B cell (primary cell): ENCODE data around the gene COG7. TPM values are rescaled to one million over a fixed set of nuclear protein-coding genes. Genes with fewer than 3 reads are reported as not detected.
"Not testable (repeated sequence)": the region's sequence is repeated elsewhere in the genome, so short reads cannot be mapped to it uniquely, and the experiment has no call there.

Source experiments
- ATAC-seq: fragments of 200-7000 bp; cut with Tn5 transposase; one replicate; pipeline ENCODE4 v1.10.0; 2021; ENCODE audit warnings: low read depth, mild to moderate bottlenecking, moderate number of reproducible peaks, moderate library complexity
- CTCF ChIA-PET: fragments of 350-600 bp; sonication (Branson Sonifier 250); formaldehyde crosslinking; loops from one replicate; lab custom pipeline; 2021; ENCODE audit warnings: antibody characterized with exemption, inconsistent platforms; lab: Charles Lee
- POLR2A ChIA-PET: fragments of 350-600 bp; sonication (Branson Sonifier 250); formaldehyde crosslinking; loops from one replicate; lab custom pipeline; 2021; ENCODE audit warnings: antibody characterized with exemption; lab: Charles Lee
- DNase-seq: peaks from one replicate; pipeline ENCODE4 v3.0.0; 2013
- H2AFZ ChIP-seq: 2 replicates; pipeline ENCODE4 v1.6.1; 2012; ENCODE audit warnings: mild to moderate bottlenecking, low read depth, low read length; ENCODE audit not compliant: insufficient read depth, poor library complexity, severe bottlenecking
- H3K27ac ChIP-seq, 2 donors: 1 replicate in 1 of 2; 2 replicates in 1 of 2; pipeline ENCODE4 v1.5.1; 2012 to 2013; ENCODE audit warnings: low read length in 2 of 2, mild to moderate bottlenecking in 2 of 2, moderate library complexity in 1 of 2
- H3K27me3 ChIP-seq, 4 experiments: fragments of 200-600 bp in 1 of 4; sonication (generic) in 1 of 4; replicated peaks in 1 of 4; 1 replicate in 2 of 4; 2 replicates in 2 of 4; pipeline versions ENCODE4 v1.6.1 to v1.7.0; 2013 to 2016; ENCODE audit warnings: low read length in 3 of 4, mild to moderate bottlenecking in 2 of 4, mixed read lengths in 1 of 4, moderate library complexity in 1 of 4; ENCODE audit not compliant: insufficient read depth in 4 of 4, control insufficient read depth in 3 of 4; ENCODE audit errors: control extremely low read depth in 1 of 4
- H3K36me3 ChIP-seq, 2 experiments: replicated peaks in 1 of 2; 1 replicate in 1 of 2; 2 replicates in 1 of 2; pipeline versions ENCODE4 v1.6.1 to v1.7.1; 2013; ENCODE audit warnings: low read length in 1 of 2; ENCODE audit not compliant: insufficient read depth in 2 of 2, control insufficient read depth in 1 of 2; ENCODE audit errors: control extremely low read depth in 1 of 2, extremely low read depth in 1 of 2
- H3K4me1 ChIP-seq, 2 donors: fragments of 200-600 bp in 1 of 2; sonication (generic) in 1 of 2; 1 replicate in 1 of 2; 2 replicates in 1 of 2; pipeline versions ENCODE4 v1.5.1 to v1.6.1; 2013 to 2017; ENCODE audit warnings: low read length in 2 of 2; ENCODE audit not compliant: control insufficient read depth in 2 of 2, insufficient read depth in 2 of 2
- H3K4me2 ChIP-seq: replicated peaks from 2 replicates; pipeline ENCODE3; 2012; ENCODE audit warnings: mild to moderate bottlenecking, low read depth, low read length; ENCODE audit not compliant: poor library complexity, severe bottlenecking
- H3K4me3 ChIP-seq, 5 experiments: fragments of 200-600 bp in 1 of 5; sonication (generic) in 1 of 5; 1 replicate in 3 of 5; 2 replicates in 2 of 5; pipeline versions ENCODE4 v1.5.1 to v1.7.0; 2011 to 2016; ENCODE audit warnings: low read length in 4 of 5, mild to moderate bottlenecking in 4 of 5, low read depth in 2 of 5, control low read depth in 1 of 5, moderate library complexity in 1 of 5; ENCODE audit not compliant: insufficient read depth in 1 of 5; ENCODE audit errors: control extremely low read depth in 1 of 5, extremely low read depth in 1 of 5
- H3K79me2 ChIP-seq: fragments of 200-600 bp; sonication (generic); one replicate; pipeline ENCODE4 v1.6.0; 2016; ENCODE audit warnings: low read length; ENCODE audit not compliant: control insufficient read depth, insufficient read depth
- H3K9ac ChIP-seq: fragments of 200-600 bp; sonication (generic); 2 replicates; pipeline ENCODE4 v1.6.1; 2017; ENCODE audit warnings: mild to moderate bottlenecking, low read length, moderate library complexity
- H3K9me3 ChIP-seq, 3 donors: one replicate each; pipeline versions ENCODE4 v1.6.1 to v1.7.1; 2013; ENCODE audit warnings: low read length in 2 of 3; ENCODE audit not compliant: control insufficient read depth in 2 of 3, insufficient read depth in 1 of 3; ENCODE audit errors: control extremely low read depth in 1 of 3
- H4K20me1 ChIP-seq: 2 replicates; pipeline ENCODE4 v1.6.0; 2012; ENCODE audit warnings: mild to moderate bottlenecking, low read length; ENCODE audit not compliant: insufficient read depth, control insufficient read depth, poor library complexity, severe bottlenecking
- H3K27ac Mint-ChIP-seq: one replicate; pipeline ENCODE4 v1.8.0; 2021; ENCODE audit warnings: mixed read lengths
- H3K27me3 Mint-ChIP-seq: one replicate; pipeline ENCODE4 v1.8.0; 2021; ENCODE audit warnings: mixed read lengths
- H3K4me1 Mint-ChIP-seq: one replicate; pipeline ENCODE4 v1.8.0; 2021; ENCODE audit warnings: mixed read lengths
- H3K4me3 Mint-ChIP-seq: one replicate; pipeline ENCODE4 v1.8.0; 2021; ENCODE audit warnings: mixed read lengths
- H3K9me3 Mint-ChIP-seq: one replicate; pipeline ENCODE4 v1.8.0; 2022; ENCODE audit warnings: mixed read lengths; ENCODE audit not compliant: insufficient read depth
- CTCF ChIP-seq: fragments of 200-600 bp; IDR thresholded peaks from one replicate; pipeline ENCODE4 v1.8.0; 2022; ENCODE audit warnings: antibody characterized with exemption, mild to moderate bottlenecking
- EZH2 ChIP-seq: IDR thresholded peaks from 2 replicates; pipeline ENCODE4 v1.6.1; 2012; ENCODE audit warnings: borderline replicate concordance, low read depth, mild to moderate bottlenecking, moderate library complexity, low read length; ENCODE audit not compliant: insufficient read depth, poor library complexity, severe bottlenecking
- WGBS: methylation state at CpG from one replicate; pipeline ENCODE4 v1.1.5; 2013; ENCODE audit warnings: missing lambda C conversion rate; ENCODE audit not compliant: insufficient coverage; 5-methylcytosine and 5-hydroxymethylcytosine counted together
- intact Hi-C: fragments of 100-400 bp; cut with micrococcal nuclease; formaldehyde crosslinking; loops from one replicate; pipeline ENCODE4 v1.10.0; 2022
- polyA plus RNA-seq: library from polyadenylated mRNA; depleted of rRNA; stranded (reverse); fragments of >200 nt; gene quantifications from 2 replicates; pipeline ENCODE4 v1.2.3, GENCODE V29; 2012
- total RNA-seq, 2 donors: library from RNA; stranded (reverse); fragments of 120-200 nt in 1 of 2; gene quantifications; 1 replicate in 1 of 2; 2 replicates in 1 of 2; pipeline versions ENCODE4 v1.2.3 to v1.2.4, GENCODE V29; 2013 to 2022

COG7 gene
- total and polyA plus RNA-seq, 2 donors (not counting 1 experiment from before 2014, with no cell fraction given) = 21.3 to 37.8 TPM

DNA sequence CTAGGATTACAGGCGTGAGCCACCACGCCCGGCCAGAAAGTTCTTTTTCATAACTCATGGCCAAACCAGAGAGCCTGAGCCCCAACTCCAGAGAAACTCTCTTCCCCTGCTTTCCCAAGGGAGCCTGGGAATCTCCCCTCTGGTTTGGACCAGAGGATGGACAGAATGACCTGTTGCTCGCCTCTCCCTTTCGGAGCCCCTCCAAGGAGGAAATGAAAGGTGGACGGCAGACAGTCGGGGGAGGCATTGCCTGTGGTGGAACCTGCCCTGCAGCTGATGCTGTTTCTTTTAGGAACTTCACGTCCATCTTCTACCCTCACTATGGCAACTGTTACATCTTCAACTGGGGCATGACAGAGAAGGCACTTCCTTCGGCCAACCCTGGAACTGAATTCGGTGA is 85.4 kb downstream of the COG7 start:
- H3K36me3 ChIP-seq = no peaks in the 10 kb centered on the region
- Mint-ChIP-seq H3K9me3 (no peaks in the 10 kb centered on the region), H3K27me3 (peaks cover 7% of the 10 kb centered on the region), H3K27ac (no peak overlapping the region), H3K4me3 (no peak overlapping the region), H3K4me1 (no peaks in the 10 kb centered on the region)
- intact Hi-C loops = no loop called here
- no peak overlapping the region for H3K9ac ChIP-seq
- no peaks in the 10 kb centered on the region for H4K20me1 ChIP-seq
- H3K27ac ChIP-seq = no peak overlapping the region
- DNase-seq (no peak), ATAC-seq (no peak)
- no peak overlapping the region for H3K4me2 ChIP-seq
- no peaks in the 10 kb centered on the region for H3K27me3 ChIP-seq
- H3K4me3 ChIP-seq = no peak overlapping the region
- WGBS = 93% methylated on average over 5 of the region's 10 CpGs
- no peak for TF ChIP-seq CTCF
- TF ChIP-seq EZH2 = no peak
- POLR2A ChIA-PET = no interaction called here
- no peaks in the 10 kb centered on the region for H3K4me1 ChIP-seq
- no peaks in the 10 kb centered on the region for H3K79me2 ChIP-seq
- CTCF ChIA-PET = no interaction called here
- H2AFZ ChIP-seq = no peak overlapping the region
- no peaks in the 10 kb centered on the region for H3K9me3 ChIP-seq

DNA sequence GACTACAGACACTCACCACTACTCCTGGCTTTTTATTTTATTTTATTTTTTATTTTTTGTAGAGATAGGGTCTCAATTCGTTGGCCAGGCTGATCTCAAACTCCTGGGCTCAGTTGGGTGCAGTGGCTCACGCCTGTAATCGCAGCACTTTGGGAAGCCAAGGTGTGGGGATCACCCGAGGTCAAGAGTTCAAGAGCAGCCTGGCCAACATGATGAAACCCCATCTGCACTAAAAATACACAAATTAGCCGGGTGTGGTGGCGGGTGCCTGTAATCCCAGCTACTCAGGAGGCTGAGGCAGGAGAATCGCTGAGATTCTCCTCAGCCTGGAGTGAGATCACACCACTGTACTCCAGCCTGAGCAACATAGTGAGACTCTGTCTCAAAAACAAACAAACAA is 86.6 kb downstream of the COG7 start:
- H3K27ac Mint-ChIP-seq, intact Hi-C loops, POLR2A ChIA-PET, H4K20me1 ChIP-seq, DNase-seq, H3K79me2 ChIP-seq, CTCF ChIA-PET, H3K9me3 ChIP-seq, H3K4me1 ChIP-seq, H3K4me3 Mint-ChIP-seq, H3K4me3 ChIP-seq, H3K27me3 ChIP-seq, ATAC-seq, H3K36me3 ChIP-seq, H3K27me3 Mint-ChIP-seq, H3K9me3 Mint-ChIP-seq, H3K9ac ChIP-seq, H3K4me2 ChIP-seq, H3K4me1 Mint-ChIP-seq, H2AFZ ChIP-seq, H3K27ac ChIP-seq: not testable (repeated sequence)
- WGBS = 89% methylated on average over 7 of the region's 7 CpGs
